DOHH2 (cell line): ENCODE results near the gene CCR5.

ENCODE experiments used
- H3F3A ChIP-seq: fragments of 200-600 bp; sonication (generic), shearing (Covaris generic); 2 replicates; pipeline ENCODE4 v1.6.0; 2016; ENCODE audit warnings: antibody characterized with exemption, mild to moderate bottlenecking; ENCODE audit not compliant: control insufficient read depth, insufficient read depth
- H3K27ac ChIP-seq: fragments of 200-600 bp; sonication (generic); 2 replicates; pipeline ENCODE4 v1.5.1; 2014; ENCODE audit warnings: low read depth, mild to moderate bottlenecking, low read length, moderate library complexity
- H3K27me3 ChIP-seq: fragments of 200-600 bp; sonication (generic); 2 replicates; pipeline ENCODE4 v1.6.1; 2014; ENCODE audit warnings: mild to moderate bottlenecking, low read length, mixed read lengths; ENCODE audit not compliant: control insufficient read depth
- H3K36me3 ChIP-seq: fragments of 200-600 bp; sonication (generic); 2 replicates; pipeline ENCODE4 v1.6.1; 2014; ENCODE audit warnings: mild to moderate bottlenecking, low read length, moderate library complexity, mixed read lengths; ENCODE audit not compliant: control insufficient read depth
- H3K4me1 ChIP-seq: fragments of 200-600 bp; sonication (generic); 2 replicates; pipeline ENCODE4 v1.6.1; 2014; ENCODE audit warnings: mild to moderate bottlenecking, low read length, mixed read lengths; ENCODE audit not compliant: control insufficient read depth
- H3K4me2 ChIP-seq: fragments of 200-600 bp; sonication (generic); 2 replicates; pipeline ENCODE4 v1.6.0; 2014; ENCODE audit warnings: mild to moderate bottlenecking, low read length, moderate library complexity
- H3K4me3 ChIP-seq: fragments of 200-600 bp; sonication (generic); 2 replicates; pipeline ENCODE4 v1.5.1; 2014; ENCODE audit warnings: mild to moderate bottlenecking, low read length, mixed read lengths
- H3K79me2 ChIP-seq: fragments of 200-600 bp; sonication (generic); 2 replicates; pipeline ENCODE4 v1.6.1; 2014; ENCODE audit warnings: mild to moderate bottlenecking, low read length, mixed read lengths; ENCODE audit not compliant: control insufficient read depth
- H3K9me2 ChIP-seq: fragments of 200-600 bp; sonication (generic); replicated peaks from 2 replicates; pipeline ENCODE4 v1.6.1; 2014; ENCODE audit warnings: mild to moderate bottlenecking, low read length, mixed read lengths; ENCODE audit not compliant: control insufficient read depth
- H3K9me3 ChIP-seq: fragments of 200-600 bp; sonication (generic); 2 replicates; pipeline ENCODE4 v1.6.1; 2014; ENCODE audit warnings: antibody characterized with exemption, low read length, mixed read lengths; ENCODE audit not compliant: control insufficient read depth, insufficient read depth
- H4K20me1 ChIP-seq: fragments of 200-600 bp; sonication (generic); 2 replicates; pipeline ENCODE4 v1.6.0; 2014; ENCODE audit warnings: low read depth, mild to moderate bottlenecking, antibody characterized with exemption, low read length, moderate library complexity; ENCODE audit not compliant: control insufficient read depth, insufficient read depth
- CTCF ChIP-seq: fragments of 200-600 bp; sonication (generic); IDR thresholded peaks from one replicate; pipeline ENCODE4 v1.5.1; 2014; ENCODE audit warnings: antibody characterized with exemption, mild to moderate bottlenecking, low read depth, low read length; ENCODE audit not compliant: poor library complexity, severe bottlenecking
- EZH2phosphoT487 ChIP-seq: fragments of 200-600 bp; sonication (generic); IDR thresholded peaks from 2 replicates; pipeline ENCODE4 v1.6.1; 2017; ENCODE audit warnings: borderline replicate concordance, mild to moderate bottlenecking, antibody characterized with exemption, low read length, moderate library complexity, mixed read lengths

CCR5 gene

GRCh38 chr3:46337911-46338310, 32.8 kb upstream of the CCR5 start:
- Histone ChIP-seq H3K9me2 (no peaks in the 10 kb centered on the region), H3F3A (no peaks in the 10 kb centered on the region), H3K9me3 (peaks cover 22% of the 10 kb centered on the region; the same call in 1 of the 2 replicates), H3K27ac (no peak overlapping the region), H3K27me3 (peaks cover 11% of the 10 kb centered on the region; the same call in 1 of the 2 replicates), H3K79me2 (no peaks in the 10 kb centered on the region), H3K4me1 (no peaks in the 10 kb centered on the region), H3K36me3 (no peaks in the 10 kb centered on the region), H4K20me1 (no peaks in the 10 kb centered on the region), H3K4me3 (no peak overlapping the region), H3K4me2 (no peak overlapping the region)
- TF ChIP-seq CTCF (no peak), EZH2phosphoT487 (no peak)

DNA sequence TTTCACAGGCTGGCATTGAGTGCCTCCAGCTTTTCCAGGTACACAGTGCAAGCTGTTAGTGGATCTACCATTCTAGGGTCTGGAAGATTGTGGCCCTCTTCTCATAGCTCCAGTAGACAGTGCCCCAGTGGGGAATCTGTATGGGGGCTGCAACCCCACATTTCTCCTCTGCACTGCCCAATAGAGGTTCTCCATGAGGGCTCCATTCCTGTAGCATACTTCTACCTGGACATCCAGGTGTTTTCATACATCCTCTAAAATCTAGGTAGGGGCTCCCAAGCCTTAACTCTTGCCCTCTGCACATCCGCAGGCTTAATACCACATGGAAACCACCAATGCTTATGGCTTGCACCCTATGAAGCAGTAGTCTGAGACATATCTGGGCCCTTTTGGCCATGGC, 31.9 kb upstream of the CCR5 start:
- no peaks in the 10 kb centered on the region for H4K20me1 ChIP-seq
- peaks cover 22% of the 10 kb centered on the region; the same call in 1 of the 2 replicates for H3K9me3 ChIP-seq
- H3K4me2 ChIP-seq: no peak overlapping the region
- TF ChIP-seq EZH2phosphoT487: no peak
- TF ChIP-seq CTCF: no peak
- H3K4me1 ChIP-seq: no peaks in the 10 kb centered on the region
- H3K36me3 ChIP-seq: no peaks in the 10 kb centered on the region
- H3K79me2 ChIP-seq: no peaks in the 10 kb centered on the region
- no peaks in the 10 kb centered on the region for H3K9me2 ChIP-seq
- no peaks in the 10 kb centered on the region for H3F3A ChIP-seq
- H3K4me3 ChIP-seq: no peak overlapping the region
- H3K27me3 ChIP-seq: peaks cover 11% of the 10 kb centered on the region; the same call in 1 of the 2 replicates
- no peak overlapping the region for H3K27ac ChIP-seq

- Histone ChIP-seq H3K27ac (no peak overlapping the region), H3K4me2 (no peak overlapping the region), H3F3A (no peaks in the 10 kb centered on the region), H3K4me1 (no peaks in the 10 kb centered on the region), H3K79me2 (no peaks in the 10 kb centered on the region), H3K36me3 (no peaks in the 10 kb centered on the region), H4K20me1 (no peaks in the 10 kb centered on the region), H3K9me3 (peaks cover 4% of the 10 kb centered on the region), H3K27me3 (peaks cover under 1% of the 10 kb centered on the region; the same call in 1 of the 2 replicates), H3K9me2 (no peaks in the 10 kb centered on the region), H3K4me3 (no peak overlapping the region)
- TF ChIP-seq CTCF (no peak), EZH2phosphoT487 (no peak)
These were observed 26.3 kb upstream of the CCR5 start for GRCh38 chr3:46344476-46344875.
